GM12892 (cell line): Measurements from ENCODE around the gene LMO1.

Source experiments
- DNase-seq: peaks from one replicate; pipeline ENCODE4 v3.0.0; 2011; ENCODE audit not compliant: insufficient read length
- FAIRE-seq: peaks from 2 replicates; lab custom pipeline; 2011; peaks lifted over from hg19 to GRCh38; lab: Jason Lieb, UNC
- POLR2A ChIP-seq: IDR thresholded peaks from 2 replicates; pipeline ENCODE4 v1.6.1; 2011; ENCODE audit warnings: low read depth, low read length, control low read depth
- POLR2AphosphoS5 ChIP-seq: IDR thresholded peaks from 2 replicates; pipeline ENCODE4 v1.6.1; 2011; ENCODE audit warnings: low read depth, low read length, control low read depth
- TAF1 ChIP-seq: IDR thresholded peaks from 2 replicates; pipeline ENCODE4 v1.6.1; 2011; ENCODE audit warnings: low read depth, mild to moderate bottlenecking, control low read depth, low read length, borderline replicate concordance

Gene LMO1

GRCh38 chr11:8178297-8178696, 85.4 kb downstream of the LMO1 start:
- FAIRE-seq = no peak

GRCh38 chr11:8177136-8177535, 86.5 kb downstream of the LMO1 start:
- no peak for DNase-seq
- no peak for FAIRE-seq
- TF ChIP-seq POLR2A = no peak
- TF ChIP-seq POLR2AphosphoS5 = no peak
- no peak for TF ChIP-seq TAF1

More at GRCh38 chr11:8178297-8178696, 85.4 kb downstream of the LMO1 start:
- DNase-seq = no peak
- TF ChIP-seq POLR2AphosphoS5 (no peak), POLR2A (no peak), TAF1 (no peak)
